ENCODE results near the gene SPZ1.

GRCh38 chr5:80346055-80346454 is 26.3 kb downstream of the SPZ1 start:
- TF ChIP-seq, protein P1, sequence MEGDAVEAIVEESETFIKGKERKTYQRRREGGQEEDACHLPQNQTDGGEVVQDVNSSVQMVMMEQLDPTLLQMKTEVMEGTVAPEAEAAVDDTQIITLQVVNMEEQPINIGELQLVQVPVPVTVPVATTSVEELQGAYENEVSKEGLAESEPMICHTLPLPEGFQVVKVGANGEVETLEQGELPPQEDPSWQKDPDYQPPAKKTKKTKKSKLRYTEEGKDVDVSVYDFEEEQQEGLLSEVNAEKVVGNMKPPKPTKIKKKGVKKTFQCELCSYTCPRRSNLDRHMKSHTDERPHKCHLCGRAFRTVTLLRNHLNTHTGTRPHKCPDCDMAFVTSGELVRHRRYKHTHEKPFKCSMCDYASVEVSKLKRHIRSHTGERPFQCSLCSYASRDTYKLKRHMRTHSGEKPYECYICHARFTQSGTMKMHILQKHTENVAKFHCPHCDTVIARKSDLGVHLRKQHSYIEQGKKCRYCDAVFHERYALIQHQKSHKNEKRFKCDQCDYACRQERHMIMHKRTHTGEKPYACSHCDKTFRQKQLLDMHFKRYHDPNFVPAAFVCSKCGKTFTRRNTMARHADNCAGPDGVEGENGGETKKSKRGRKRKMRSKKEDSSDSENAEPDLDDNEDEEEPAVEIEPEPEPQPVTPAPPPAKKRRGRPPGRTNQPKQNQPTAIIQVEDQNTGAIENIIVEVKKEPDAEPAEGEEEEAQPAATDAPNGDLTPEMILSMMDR (conservative IDR thresholded peaks at IDR 0.05), result peak; percentile 72
- TF ChIP-seq EZH2 (IDR thresholded peaks at IDR 0.05; ENCODE audit: low read depth), result no peak
